Measurements from ENCODE around the gene GLIS1.
"Not testable (repeated sequence)": the region's sequence is repeated elsewhere in the genome, so short reads cannot be mapped to it uniquely, and the experiment has no call there.

DNA sequence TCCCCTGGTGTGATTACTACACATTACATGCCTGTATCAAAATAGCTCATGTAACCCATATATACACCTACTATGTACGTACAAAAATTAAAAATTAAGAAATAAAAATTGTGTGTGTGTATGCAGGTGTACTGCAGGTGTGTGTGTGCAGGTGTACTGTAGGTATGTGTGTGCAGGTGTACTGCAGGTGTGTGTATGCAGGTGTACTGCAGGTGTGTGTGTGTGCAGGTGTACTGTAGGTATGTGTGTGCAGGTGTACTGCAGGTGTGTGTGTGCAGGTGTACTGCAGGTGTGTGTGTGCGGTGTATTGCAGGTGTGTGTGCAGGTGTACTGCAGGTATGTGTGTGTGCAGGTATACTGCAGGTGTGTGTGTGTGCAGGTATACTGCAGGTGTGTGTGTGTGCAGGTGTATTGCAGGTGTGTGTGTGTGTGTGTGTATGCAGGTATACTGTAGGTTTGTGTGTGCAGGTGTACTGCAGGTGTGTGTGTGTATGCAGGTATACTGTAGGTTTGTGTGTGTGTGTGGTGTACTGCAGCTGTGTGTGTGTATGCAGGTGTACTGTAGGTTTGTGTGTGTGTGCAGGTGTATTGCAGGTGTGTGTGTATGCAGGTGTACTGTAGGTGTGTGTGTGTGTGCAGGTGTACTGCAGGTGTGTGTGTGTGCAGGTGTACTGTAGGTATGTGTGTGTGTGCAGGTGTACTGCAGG is 183.2 kb downstream of the GLIS1 start:
- not testable (repeated sequence) for TF ChIP-seq EZH2 (IDR thresholded peaks at IDR 0.05; ENCODE audit: insufficient read depth, low read length)
- TF ChIP-seq, protein P1, sequence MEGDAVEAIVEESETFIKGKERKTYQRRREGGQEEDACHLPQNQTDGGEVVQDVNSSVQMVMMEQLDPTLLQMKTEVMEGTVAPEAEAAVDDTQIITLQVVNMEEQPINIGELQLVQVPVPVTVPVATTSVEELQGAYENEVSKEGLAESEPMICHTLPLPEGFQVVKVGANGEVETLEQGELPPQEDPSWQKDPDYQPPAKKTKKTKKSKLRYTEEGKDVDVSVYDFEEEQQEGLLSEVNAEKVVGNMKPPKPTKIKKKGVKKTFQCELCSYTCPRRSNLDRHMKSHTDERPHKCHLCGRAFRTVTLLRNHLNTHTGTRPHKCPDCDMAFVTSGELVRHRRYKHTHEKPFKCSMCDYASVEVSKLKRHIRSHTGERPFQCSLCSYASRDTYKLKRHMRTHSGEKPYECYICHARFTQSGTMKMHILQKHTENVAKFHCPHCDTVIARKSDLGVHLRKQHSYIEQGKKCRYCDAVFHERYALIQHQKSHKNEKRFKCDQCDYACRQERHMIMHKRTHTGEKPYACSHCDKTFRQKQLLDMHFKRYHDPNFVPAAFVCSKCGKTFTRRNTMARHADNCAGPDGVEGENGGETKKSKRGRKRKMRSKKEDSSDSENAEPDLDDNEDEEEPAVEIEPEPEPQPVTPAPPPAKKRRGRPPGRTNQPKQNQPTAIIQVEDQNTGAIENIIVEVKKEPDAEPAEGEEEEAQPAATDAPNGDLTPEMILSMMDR (IDR thresholded peaks at IDR 0.05; ENCODE audit: insufficient read depth, low read depth, low read length): not testable (repeated sequence)
